Measurements from ENCODE around the gene PLA2G2C.
A peak's percentile ranks its signal among the peaks of the same experiment; 100 is the strongest.

PLA2G2C gene

GRCh38 chr1:20183616-20184271 lies 2.6 kb downstream of the PLA2G2C start:
- no peak for DNase-seq

DNA sequence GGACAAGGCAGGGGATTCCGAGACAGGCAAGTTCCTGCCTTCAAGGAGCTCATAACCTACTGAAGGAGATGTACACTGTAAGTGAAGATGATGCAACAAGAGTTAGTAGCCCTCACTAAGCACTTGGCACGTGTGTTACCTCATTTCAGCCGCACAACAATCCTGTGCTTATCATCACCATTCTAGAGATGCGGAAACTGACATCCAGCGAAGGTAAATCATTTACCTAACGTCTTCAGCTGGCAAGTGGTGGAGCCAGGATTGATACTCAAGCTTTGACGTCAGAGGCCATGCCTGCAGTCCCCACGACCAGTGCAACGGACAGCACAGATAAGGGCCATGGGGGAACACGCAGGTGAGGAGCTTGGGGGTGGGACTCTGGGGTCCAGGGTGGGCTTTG lies 3.3 kb downstream of the PLA2G2C start:
- no peak for DNase-seq

- no peak for DNase-seq
Observed at GRCh38 chr1:20182415-20182814, 3.9 kb downstream of the PLA2G2C start.

DNA sequence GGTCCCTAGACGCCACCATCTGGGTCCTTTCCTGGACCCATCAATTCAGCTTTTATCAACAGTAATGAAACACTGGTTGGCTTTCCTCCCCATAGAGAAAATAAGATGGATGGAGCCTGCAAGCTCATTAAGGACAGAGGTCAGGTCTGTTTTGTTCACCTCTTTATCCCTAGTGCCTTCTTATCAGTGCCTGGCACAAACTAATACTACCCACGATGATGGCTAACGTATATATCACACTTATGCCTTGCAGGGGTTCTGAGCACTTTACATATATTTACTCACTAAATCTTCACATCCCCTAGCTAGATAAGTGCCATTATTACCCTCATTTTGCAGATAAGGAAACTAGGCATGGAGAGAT lies 5.5 kb downstream of the PLA2G2C start:
- no peak for DNase-seq

- no peak for DNase-seq
Observed at GRCh38 chr1:20180129-20180843, 6.0 kb downstream of the PLA2G2C start.

GRCh38 chr1:20179371-20180128 lies 6.8 kb downstream of the PLA2G2C start:
- no peak for DNase-seq

DNA sequence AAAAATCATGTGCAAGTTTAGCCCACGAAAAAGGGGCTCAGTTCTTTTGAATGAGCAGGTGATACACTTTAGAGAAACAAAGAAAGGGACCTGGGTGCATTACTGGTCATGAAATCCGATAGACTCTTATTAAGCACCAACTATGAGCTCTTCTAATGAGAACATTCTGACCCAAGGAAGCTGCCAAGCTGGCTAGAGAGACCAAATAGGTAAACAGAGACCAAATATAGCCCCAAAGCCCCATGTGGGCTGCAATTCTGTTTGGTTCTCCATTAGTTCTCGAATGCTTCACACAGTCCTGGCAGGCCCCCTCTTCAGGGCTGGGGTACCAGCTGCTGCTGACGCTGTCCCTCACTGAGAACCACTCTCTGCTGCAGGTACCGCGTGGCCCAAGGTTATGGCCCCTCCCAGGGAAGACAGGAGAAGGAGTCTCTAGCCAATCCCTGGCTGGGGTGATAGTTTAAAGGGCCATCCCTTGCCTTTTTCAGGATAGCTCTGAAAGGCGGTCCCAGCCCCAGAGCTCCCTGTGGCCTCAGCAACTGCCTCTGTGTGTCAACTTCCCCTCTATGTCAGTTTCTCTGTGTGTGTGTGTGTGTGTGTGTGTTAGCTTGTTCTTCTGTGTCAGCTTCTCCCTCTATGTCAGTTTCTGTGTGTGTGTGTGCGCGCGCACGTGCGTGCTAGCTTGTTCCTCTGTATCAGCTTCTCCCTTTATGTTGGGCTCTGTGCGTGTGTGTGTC lies 7.5 kb downstream of the PLA2G2C start:
- peak in 1 of 2 donors; percentile 25 for DNase-seq

DNA sequence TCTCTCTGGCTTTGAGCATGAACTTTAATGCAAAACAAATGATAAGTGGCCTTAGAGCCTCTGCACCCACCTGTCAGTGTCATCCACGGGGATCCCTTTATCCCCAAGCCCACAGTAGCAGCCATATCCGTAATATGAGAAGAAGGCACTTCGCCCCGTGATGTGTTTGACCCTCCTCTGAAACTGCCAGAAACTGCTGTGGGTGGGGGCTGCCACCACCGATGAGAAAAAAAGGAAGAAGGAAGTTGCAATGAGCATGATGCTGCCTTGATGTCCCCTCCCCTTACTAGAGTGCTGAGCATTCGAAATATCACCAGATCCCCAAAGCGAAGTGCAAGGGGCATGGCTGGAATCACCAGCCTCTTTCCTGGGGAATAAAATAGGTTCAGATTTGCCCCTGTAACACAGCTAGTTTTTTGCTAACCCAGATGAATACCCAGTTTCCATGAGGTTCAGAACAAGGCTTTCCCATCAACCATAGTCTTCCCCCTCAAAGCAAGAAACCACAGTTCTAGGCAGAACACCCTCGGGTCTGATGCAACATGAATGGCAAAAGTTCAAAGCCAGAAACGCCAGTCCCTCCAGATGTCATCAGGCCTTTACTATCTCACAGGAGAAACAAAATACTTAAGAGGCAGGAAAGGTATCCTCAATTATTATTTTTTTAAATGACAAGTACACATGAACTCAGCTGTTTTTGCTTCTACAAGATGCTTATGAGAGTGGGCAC lies 11.2 kb downstream of the PLA2G2C start:
- no peak for DNase-seq

DNA sequence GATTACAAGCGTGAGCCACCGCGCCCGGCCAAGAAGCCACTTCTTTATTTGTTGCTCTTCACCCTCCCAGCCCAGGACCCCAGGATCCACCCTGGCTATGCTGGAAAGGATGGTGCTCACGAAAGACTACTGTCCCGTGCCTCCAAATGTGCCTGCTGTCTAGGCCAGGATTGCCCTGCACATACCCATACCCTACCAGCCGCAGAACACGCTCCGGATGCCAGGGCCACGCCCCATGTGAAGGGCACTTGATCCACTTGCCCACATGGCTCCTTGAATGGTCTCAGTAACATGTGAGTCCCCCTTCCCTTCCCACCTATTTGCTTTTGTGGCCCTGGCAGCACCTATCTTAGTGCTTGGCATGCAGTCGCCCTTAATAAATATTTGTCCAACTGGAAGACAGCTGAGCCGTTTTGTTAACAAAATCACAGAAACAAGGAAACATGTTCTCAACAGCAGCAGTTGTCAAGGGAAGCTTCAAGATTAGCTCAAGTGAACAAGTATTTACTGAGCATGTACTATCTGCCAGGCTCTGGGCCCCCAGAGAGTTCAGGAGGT lies 14.2 kb downstream of the PLA2G2C start:
- DNase-seq = no peak

GRCh38 chr1:20169932-20170331 lies 16.4 kb downstream of the PLA2G2C start:
- no peak for DNase-seq

DNA sequence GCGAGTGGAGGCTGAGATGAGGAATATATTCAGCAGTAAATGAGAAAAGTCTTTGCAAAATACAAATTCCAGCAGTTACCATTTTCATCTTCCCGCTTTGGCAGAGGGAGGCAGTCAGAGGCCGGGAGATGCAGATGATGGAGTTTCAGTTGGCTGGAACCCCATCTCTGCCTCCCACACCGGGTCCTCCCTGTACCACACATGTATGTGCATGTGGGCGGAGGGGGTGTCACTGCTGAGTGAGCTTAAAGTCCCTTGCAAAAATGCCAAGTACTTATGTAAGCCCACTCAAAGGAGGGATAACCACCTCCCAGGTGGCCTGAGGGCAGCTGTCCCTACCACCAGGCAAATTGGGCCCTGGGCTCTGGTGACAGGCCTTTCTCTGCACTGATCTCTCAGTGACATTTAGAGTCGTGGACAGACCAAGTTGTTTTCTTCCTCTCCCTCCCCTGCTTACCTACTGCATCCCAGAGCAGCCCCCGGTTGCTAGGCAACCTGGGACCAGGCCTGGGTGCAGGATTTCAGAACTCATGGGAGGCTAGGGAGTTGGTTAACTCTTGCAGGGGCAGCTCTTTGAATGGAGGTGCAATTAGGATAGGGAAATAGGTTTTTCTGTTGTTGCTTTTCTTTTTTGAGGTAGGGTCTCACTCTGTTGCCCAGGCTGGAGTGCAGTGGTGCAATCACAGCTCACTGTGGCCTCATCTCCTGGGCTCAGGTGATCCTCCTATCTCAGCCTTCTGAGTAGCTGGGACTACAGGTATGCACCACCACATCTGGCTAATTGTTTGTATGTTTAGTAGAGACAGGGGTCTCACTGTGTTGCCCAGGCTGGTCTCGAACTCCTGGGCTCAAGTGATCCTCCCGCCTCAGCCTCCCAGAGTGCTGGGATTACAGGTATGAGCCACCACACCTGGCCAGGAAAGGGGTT lies 17.5 kb downstream of the PLA2G2C start:
- DNase-seq = no peak

GRCh38 chr1:20167126-20167525 lies 19.2 kb downstream of the PLA2G2C start:
- no peak for DNase-seq

GRCh38 chr1:20166051-20166450 lies 20.3 kb downstream of the PLA2G2C start:
- DNase-seq = no peak

DNA sequence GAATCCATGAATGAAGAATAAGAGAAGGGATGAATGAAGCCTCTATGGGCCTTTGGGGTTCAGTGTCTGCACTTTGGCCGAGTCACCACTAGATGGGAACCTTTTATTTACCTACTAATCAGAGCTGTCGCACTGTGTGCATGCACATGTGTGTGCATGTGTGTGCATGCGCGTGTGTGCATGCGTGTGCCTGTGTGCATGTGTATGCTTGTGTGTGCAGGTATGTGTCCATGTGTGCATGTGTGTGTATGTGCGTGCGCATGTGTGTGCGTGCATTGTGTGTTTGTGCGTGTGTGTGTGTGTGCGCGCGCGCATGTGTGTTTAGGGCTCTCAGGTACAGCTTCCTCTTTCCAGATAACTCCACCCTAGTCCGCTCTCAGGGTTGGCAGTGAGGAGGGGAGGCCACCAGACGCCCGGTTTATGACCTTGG lies 20.8 kb downstream of the PLA2G2C start:
- DNase-seq = no peak

DNA sequence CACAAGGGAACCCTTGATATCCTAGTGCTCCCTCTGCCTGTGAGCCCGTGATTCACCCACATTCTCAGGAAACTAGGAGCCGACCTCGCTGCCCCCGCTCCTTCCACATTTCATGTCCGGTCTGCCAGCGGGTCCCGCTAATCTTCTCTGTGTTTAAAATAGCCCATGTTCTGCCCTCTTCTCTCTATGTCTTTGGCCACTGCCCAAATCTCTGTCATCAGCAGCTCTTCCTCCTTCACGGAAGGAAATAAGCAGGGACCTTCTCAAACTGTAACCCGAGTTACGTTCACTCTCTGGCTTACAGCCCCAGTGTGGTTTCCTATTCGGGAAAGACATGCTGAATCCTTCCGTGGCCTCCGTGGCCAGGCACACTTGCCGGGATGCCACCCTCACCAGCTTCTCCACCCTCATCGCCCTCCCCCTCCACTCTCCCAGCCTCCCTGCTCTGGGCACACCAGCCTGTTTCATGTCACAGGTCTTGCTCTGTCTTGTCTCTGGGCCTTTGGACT lies 21.6 kb downstream of the PLA2G2C start:
- peak in 1 of 2 donors; percentile 23 for DNase-seq

GRCh38 chr1:20160034-20160433 lies 26.3 kb downstream of the PLA2G2C start:
- DNase-seq = no peak

GRCh38 chr1:20158358-20159070 lies 27.8 kb downstream of the PLA2G2C start:
- peak in 1 of 2 donors; percentile 17 for DNase-seq

DNA sequence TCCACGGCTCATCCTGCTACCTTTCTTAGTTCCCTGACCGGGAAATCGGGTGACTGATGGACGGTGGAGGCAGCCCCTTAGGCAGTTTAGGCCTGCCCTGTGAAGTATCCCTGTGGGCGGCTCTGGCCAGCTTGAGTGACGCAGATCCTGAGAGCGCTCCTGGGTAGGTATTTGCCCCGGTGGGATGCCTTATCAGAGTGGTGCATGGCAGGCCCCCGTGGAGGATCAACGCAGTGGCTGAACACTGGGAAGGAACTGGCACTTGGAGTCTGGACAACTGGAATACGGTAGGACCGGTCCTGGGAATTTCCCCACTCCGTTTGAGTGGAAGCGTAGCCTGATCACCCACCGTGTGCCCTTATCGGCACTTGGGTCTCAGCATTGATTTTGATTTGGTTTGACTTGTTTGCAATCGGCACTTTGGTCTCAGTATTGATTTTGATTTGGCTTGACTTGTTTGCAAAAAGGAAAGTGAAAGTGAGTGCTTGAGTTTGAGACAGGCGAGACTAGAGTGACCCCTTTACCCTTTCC lies 32.0 kb downstream of the PLA2G2C start:
- no peak for DNase-seq

DNA sequence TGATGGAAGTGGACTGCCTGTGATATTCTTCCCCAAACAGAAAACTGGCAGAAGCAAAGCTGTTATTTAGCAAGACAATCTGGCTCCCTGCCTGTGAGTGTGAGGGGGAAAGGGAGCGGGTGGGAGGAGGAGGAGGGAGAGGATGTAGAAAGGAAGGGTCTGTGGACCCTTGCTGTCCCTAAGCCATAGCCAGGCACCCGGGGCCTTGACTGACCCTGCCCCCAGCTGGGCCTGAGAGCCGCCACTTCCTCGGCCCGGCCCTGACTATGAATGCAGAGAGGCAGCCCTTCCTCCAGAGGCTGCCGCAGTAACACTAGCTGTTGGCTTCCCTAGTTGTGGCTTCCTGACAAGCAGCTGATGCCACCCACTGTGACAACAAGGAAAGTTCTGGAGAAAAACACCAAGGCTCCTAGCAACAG lies 33.3 kb downstream of the PLA2G2C start:
- DNase-seq = peak in 1 of 2 donors; percentile 48

DNA sequence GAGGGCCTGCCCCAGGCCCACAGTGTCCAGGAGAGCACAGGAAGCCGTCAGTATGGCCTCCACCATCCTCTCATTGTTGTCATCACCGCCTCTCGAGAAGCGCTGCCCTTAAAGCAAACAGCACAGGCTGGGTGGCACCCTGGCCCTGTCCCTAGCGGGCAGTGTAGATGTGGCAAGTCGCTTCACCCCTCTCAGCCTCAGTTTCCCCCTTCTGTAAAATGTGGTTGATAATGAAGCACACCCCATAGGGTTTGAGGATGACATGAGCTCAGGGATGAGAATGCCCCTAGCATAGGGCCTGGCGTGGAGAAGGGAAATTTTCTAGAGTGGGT lies 33.8 kb downstream of the PLA2G2C start:
- DNase-seq = no peak

Data from CD4-positive, alpha-beta T cell treated with Interleukin-4 for 1 hour (primary cell).